Fibroblast of villous mesenchyme (primary cell): ENCODE data around the gene APCDD1L. TPM values are rescaled to one million over a fixed set of nuclear protein-coding genes. Genes with fewer than 3 reads are reported as not detected.

ENCODE experiments used
- DNase-seq: peaks from one replicate; pipeline ENCODE4 v3.0.0-alpha.2; 2010; ENCODE audit warnings: low read depth
- H3K4me3 ChIP-seq: 2 replicates; pipeline ENCODE4 v1.5.1; 2011; ENCODE audit warnings: low read depth, mild to moderate bottlenecking, low read length
- total RNA-seq: library from RNA; depleted of rRNA; stranded (reverse); fragments of >200 nt; gene quantifications from 2 replicates; pipeline ENCODE4 v1.2.3, GENCODE V29; 2012
- TF ChIP-seq, protein P1 (sequence below): IDR thresholded peaks from 2 replicates; pipeline ENCODE4 v1.5.1; 2012; ENCODE audit warnings: low read depth, mild to moderate bottlenecking, low read length; ENCODE audit not compliant: insufficient read depth

The APCDD1L gene
- total RNA-seq, 1 donor = 0.86 TPM

DNA sequence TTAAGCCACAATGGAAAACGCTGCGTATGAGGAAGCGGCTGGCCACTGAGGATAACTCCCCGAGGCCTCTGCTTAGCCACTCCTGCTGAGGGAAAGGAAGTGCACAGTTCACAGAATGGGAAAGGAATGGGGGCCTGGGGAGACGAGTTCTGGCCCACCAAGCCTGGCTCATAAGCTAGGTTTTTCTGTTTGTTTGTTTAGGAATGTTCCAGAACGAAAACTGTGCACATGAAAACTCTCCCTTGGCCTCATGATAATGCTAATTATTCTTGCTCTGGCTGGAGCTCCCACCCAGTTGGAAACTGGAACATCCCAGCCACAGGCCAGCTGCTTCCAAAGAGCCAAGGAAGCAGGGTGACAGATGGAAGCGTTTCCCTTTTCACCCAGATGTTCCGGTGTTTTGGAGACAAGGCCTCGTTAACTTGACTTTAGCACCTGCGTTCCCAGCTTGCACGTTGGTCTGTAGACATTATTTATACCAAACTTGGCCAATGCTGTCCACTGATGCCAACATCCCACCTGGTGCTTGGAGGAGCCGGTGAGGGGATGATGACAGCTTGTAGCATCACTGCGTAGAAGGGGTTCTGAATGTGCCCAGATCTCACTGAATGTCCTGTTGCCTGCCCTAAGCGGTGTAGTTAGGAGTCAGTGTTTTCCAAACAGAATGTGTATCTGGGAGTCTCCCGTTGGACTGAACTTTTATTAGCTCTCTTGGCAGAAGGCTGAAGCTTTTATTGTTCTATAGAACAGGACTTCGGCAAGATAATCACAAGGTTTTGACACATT, 34.5 kb downstream of the APCDD1L start:
- peak; percentile 19 for DNase-seq
- no peak overlapping the region for H3K4me3 ChIP-seq
- TF ChIP-seq, protein P1, sequence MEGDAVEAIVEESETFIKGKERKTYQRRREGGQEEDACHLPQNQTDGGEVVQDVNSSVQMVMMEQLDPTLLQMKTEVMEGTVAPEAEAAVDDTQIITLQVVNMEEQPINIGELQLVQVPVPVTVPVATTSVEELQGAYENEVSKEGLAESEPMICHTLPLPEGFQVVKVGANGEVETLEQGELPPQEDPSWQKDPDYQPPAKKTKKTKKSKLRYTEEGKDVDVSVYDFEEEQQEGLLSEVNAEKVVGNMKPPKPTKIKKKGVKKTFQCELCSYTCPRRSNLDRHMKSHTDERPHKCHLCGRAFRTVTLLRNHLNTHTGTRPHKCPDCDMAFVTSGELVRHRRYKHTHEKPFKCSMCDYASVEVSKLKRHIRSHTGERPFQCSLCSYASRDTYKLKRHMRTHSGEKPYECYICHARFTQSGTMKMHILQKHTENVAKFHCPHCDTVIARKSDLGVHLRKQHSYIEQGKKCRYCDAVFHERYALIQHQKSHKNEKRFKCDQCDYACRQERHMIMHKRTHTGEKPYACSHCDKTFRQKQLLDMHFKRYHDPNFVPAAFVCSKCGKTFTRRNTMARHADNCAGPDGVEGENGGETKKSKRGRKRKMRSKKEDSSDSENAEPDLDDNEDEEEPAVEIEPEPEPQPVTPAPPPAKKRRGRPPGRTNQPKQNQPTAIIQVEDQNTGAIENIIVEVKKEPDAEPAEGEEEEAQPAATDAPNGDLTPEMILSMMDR = no peak

DNA sequence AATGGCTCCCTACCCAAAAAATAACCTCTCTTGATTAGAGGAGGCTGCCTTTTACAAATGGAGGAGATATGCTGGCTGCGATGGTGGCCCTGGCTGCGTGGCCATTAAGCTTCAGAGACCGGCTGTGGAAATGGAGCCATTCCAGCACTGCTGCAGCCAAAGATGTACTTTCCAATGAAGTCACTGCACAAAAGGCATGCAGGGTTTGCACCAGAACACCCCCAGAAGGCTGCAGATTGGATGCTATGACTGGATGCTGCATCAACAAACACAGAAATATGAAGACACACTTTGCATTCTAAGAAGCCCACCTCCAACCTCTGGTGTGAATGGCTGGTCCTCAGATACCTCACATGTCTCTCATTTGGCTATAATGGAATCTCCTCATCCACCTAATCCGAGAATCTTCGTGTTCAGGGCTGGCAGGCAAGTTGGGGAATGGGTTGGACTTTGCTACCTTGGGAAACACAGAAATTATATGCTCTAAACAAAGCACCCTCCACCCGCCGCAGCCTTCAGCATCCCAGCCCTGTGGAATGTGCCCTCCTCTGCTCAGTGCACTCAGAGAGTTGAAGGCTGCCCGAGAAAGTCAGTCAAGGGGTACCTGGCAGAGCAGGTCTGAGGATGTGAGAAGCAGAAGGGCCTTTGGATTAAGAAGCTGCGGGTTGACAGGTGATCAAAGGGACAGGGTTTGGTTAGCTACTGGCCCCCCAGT, 35.3 kb downstream of the APCDD1L start:
- TF ChIP-seq, protein P1 = no peak
- no peak for DNase-seq
- no peak overlapping the region for H3K4me3 ChIP-seq

DNA sequence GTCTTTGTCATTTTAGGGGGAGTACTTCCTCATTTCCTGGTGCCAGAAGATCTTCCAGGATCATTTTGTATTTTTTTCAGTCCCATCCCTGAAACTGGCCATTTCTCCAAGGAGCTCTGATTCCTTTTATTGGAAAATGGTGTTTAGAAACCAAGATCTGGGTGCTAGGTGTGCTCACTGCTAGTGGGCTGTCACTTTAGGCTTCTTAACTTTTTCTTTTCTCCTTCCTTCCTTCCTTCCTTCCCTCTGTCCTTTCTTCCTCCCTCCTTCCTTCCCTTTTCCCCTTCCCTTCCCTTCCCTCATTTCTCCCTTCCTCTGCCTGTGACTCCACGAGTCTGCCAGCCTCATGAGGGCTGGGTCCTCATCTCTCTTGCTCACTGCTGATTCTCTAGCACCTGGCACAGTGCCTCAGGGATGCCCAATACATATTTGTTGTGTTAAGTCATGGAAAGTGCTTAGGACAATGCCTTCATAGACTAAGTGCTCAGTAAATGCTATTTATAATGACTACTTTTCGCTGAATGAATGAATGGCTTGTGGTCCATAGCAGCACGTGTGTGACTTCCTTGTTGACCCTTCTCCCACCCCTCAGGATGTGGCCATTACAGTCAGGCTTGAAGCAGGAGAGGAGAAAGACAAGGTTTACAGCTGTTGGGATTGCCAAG, 36.9 kb downstream of the APCDD1L start:
- H3K4me3 ChIP-seq = no peak overlapping the region
- no peak for DNase-seq
- TF ChIP-seq, protein P1 = no peak

DNA sequence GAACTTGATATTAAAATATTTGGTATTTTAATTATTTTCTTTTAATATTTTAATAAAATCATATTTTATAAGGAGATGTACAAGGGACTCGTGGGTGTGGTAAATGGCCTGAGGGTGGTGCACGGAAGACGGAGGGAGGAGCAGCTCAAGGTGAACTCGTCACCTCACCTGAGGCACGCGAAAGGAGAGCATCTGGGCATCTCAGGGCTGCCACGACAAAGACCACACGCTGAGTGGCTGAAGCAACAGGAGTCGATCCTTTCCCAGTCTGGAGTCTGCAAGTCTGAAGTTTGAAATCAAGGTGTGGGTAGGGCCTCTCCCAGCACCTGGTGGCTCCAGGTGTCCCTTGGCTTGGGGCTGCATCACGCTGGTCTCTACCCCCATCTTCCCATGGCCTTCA, 39.7 kb downstream of the APCDD1L start:
- TF ChIP-seq, protein P1 = no peak
- H3K4me3 ChIP-seq = no peak overlapping the region
- no peak for DNase-seq

DNA sequence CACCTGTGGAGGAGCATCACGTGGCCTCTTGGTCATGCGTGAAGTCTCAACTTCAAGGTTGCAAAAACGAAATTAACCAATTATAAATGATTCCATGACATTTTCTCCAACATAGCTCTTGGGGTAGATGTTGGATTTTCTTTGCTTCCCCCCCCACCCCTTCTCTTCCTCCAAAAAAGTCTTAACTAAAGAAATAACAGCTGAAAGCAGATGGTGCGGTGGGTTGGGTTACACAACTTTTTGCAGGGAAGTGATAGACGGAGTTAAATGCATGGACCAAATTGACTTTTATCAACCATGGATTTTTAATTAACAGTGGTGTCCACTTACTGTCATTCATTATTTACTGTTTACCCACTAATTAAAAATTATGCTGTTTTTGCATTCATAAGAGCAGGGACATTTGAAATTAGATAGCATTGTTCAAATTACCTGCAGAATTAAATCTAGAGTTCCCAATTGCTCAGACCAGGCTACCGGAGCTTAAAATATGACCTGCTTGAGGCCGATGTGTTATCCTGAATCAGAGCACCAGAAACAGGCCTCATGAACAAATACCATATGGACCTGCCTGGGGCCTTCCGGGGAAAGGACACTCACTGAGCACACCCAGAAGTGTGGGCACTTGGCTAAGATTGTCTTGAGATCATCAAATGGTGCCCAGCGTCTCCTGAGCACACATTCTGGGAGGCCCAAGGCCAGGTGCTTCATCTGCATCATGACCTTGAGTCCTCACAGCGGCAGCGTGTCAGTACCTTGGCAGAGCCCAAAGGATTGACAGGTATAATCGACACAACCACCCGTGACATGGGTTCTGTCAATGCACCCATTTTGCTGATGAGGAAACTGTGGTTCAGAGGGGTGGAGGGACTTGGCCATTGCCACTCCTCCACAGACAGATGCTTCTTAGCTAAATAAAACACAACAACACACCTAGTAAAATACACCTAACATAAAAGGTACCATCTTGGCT, 41.5 kb downstream of the APCDD1L start:
- TF ChIP-seq, protein P1 = no peak
- H3K4me3 ChIP-seq = no peak overlapping the region
- no peak for DNase-seq
